Panc1 (cell line): ENCODE measurements around the gene PXDN. TPM values are rescaled to one million over a fixed set of nuclear protein-coding genes. Genes with fewer than 3 reads are reported as not detected.

Experiments used
- ATAC-seq: fragments of 200-7000 bp; cut with Tn5 transposase; 2 replicates; pipeline ENCODE4 v1.9.1; 2020; ENCODE audit warnings: mild to moderate bottlenecking, moderate library complexity
- BruUV-seq: library from RNA; stranded (reverse); fragments of 400-500 nt; replicated peaks from 2 replicates; lab custom pipeline; 2021; lab: Mats Ljungman, UMichigan
- CTCF ChIA-PET: fragments of 300-600 bp; sonication (Branson Sonifier 250); formaldehyde crosslinking; loops from one replicate; lab custom pipeline; 2022; ENCODE audit warnings: antibody characterized with exemption; lab: Charles Lee
- POLR2A ChIA-PET: fragments of 300-600 bp; sonication (Branson Sonifier 250); formaldehyde crosslinking; loops from one replicate; lab custom pipeline; 2022; ENCODE audit warnings: antibody characterized with exemption; lab: Charles Lee
- DNase-seq: peaks from one replicate; pipeline ENCODE4 v3.0.0-alpha.2; 2010; ENCODE audit warnings: low read depth, low spot score
- H3K27ac ChIP-seq: 2 replicates; pipeline ENCODE4 v1.5.1; 2011; ENCODE audit warnings: mild to moderate bottlenecking, low read length, inconsistent platforms
- H3K27me3 ChIP-seq: fragments of 200-500 bp; sonication (Bioruptor generic); 2 replicates; pipeline ENCODE4 v1.6.0; 2014; ENCODE audit warnings: low read length, inconsistent platforms; ENCODE audit not compliant: control insufficient read depth, insufficient read depth
- H3K36me3 ChIP-seq: fragments of 200-500 bp; sonication (Bioruptor generic); 2 replicates; pipeline ENCODE4 v1.5.1; 2014; ENCODE audit warnings: inconsistent platforms, mild to moderate bottlenecking, low read length, moderate library complexity; ENCODE audit not compliant: control insufficient read depth, insufficient read depth
- H3K4me1 ChIP-seq: 2 replicates; pipeline ENCODE4 v1.5.1; 2011; ENCODE audit warnings: inconsistent platforms, mild to moderate bottlenecking, low read length, moderate library complexity; ENCODE audit not compliant: control insufficient read depth, insufficient read depth
- H3K4me3 ChIP-seq, 2 experiments: 2 replicates each; pipeline ENCODE4 v1.5.1; 2011 to 2012; ENCODE audit warnings: low read depth in 2 of 2, low read length in 2 of 2, mild to moderate bottlenecking in 2 of 2, inconsistent platforms in 1 of 2, moderate library complexity in 1 of 2
- H3K9me3 ChIP-seq: fragments of 200-500 bp; sonication (Bioruptor generic); 2 replicates; pipeline ENCODE4 v1.5.1; 2014; ENCODE audit warnings: low read depth, mild to moderate bottlenecking, inconsistent platforms, low read length, moderate library complexity; ENCODE audit not compliant: control insufficient read depth, insufficient read depth
- CTCF ChIP-seq: fragments of 450-650 bp; IDR thresholded peaks from 2 replicates; pipeline ENCODE4 v1.5.1; 2017; ENCODE audit warnings: mild to moderate bottlenecking
- POLR2AphosphoS5 ChIP-seq: IDR thresholded peaks from 2 replicates; pipeline ENCODE4 v1.6.1; 2012; ENCODE audit warnings: mild to moderate bottlenecking, low read depth, low read length, moderate library complexity
- SIN3A ChIP-seq: IDR thresholded peaks from 2 replicates; pipeline ENCODE4 v1.6.1; 2012; ENCODE audit warnings: low read depth, mild to moderate bottlenecking, low read length, moderate library complexity, borderline replicate concordance; ENCODE audit not compliant: insufficient read depth
- TCF7L2 ChIP-seq: IDR thresholded peaks from 2 replicates; pipeline ENCODE4 v1.6.1; 2011; ENCODE audit warnings: mild to moderate bottlenecking, low read depth, low read length, inconsistent platforms
- in situ Hi-C: cut with HindIII; loops from 2 replicates; pipeline ENCODE4 v1.10.0; 2016; ENCODE audit warnings: low sequenced_read_pairs, low pct_unique_long_range_greater_than_20kb
- intact Hi-C: fragments of 100-400 bp; cut with micrococcal nuclease; formaldehyde crosslinking; loops from one replicate; pipeline ENCODE4 v1.10.0; 2022; ENCODE audit not compliant: unreplicated experiment
- total RNA-seq: library from RNA; stranded (reverse); gene quantifications from one replicate; pipeline ENCODE4 v1.2.1, GENCODE V29; 2021; ENCODE audit not compliant: unreplicated experiment
- TF ChIP-seq, protein P1 (sequence below), 2 experiments: IDR thresholded peaks; 2 replicates each; pipeline ENCODE4 v1.6.1; 2011 to 2012; ENCODE audit warnings: low read depth in 2 of 2, control low read depth in 1 of 2, low read length in 1 of 2, mild to moderate bottlenecking in 1 of 2, moderate library complexity in 1 of 2; ENCODE audit not compliant: insufficient read depth in 1 of 2

PXDN gene
- total RNA-seq, 1 experiment from 2014 or later, result 2.5 TPM

DNA sequence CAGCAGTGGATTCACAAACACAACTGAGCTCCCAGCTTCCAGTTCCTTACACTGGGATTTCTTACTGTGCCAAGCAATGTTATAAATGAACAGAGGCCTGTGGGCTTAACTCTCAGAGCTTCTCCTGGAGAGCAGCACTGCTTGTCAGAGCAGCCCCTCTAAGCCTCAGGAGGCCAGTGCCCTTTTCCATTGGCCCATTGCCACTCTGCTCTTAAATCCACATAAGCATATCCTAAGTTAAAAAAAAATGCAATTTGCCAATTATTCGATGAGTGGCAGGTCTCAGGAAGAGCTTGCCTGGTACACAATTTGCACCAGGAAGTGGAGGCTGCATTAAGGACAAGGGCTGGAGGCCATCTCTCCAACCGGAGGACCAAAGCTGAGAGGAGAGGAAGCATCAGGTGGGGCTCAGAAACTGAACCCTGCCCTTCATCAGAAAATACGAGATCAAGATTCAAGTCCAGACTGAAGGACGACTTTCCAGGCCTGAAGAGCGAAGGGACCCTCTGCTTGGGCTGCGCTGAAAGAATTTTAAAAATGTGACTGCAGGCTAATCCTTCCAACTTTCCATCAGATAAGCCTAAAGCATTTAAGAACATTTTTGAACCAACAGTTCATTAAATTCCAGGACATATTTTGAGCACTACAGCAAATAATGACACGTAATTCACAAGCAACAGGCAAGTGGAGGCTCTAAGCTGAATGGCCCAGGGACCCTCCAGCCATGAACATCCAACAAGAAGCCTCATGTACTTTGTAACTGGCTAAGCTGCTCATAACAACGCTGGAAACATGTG, 28.4 kb upstream of the PXDN start:
- no peaks in the 10 kb centered on the region for H3K27me3 ChIP-seq
- H3K4me1 ChIP-seq, result peaks cover 6% of the 10 kb centered on the region; the same call in 1 of the 2 replicates
- BruUV-seq, result no TSS peak
- H3K4me3 ChIP-seq, result no peak overlapping the region
- DNase-seq (no peak), ATAC-seq (no peak)
- CTCF ChIA-PET, result no interaction called here
- intact Hi-C loops, result no loop called here
- POLR2A ChIA-PET, result interaction anchor here (0.6 kb wide), 1 partner anchor 57 kb away, joined by 3 read pairs; no protein-coding TSS in a partner anchor
- in situ Hi-C loops, result no loop called here
- no peak for TF ChIP-seq CTCF
- H3K27ac ChIP-seq, result peak overlapping the region; percentile 82; the same call in 1 of the 2 replicates
- H3K36me3 ChIP-seq, result no peaks in the 10 kb centered on the region
- H3K9me3 ChIP-seq, result no peaks in the 10 kb centered on the region

DNA sequence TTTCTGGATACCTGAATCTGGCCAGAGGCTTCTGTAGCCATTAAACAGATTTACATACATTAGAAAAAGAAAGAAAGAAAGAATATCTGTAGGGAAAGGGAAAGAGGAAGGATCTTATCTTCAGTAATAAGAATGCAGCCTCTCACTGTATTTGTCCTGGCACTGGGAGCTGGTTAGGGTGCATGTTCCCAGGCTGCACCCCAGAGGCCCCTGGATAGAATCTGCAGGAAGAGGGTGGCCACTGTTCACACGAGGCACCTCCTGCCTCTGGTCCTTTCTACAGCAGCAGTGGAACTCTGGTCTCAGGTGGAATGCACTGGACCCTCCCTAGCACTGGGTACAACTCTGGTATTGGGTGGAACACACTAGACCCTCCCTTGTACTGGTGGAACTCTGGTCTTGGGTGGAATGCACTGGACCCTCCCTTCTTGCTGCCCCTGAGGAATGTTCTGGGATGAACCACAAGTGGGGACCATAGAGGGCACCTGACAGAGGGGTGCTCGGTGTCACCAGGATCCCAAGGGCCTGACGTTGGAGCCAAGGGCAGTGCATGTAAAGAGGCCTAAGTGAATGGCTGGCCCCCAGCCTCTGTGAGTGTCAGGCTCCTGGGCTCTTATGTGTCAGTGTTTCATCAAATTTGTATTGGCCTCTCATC, 27.4 kb upstream of the PXDN start:
- POLR2A ChIA-PET, result no interaction called here
- TF ChIP-seq POLR2AphosphoS5, result no peak
- no peak for TF ChIP-seq TCF7L2
- TF ChIP-seq, protein P1, sequence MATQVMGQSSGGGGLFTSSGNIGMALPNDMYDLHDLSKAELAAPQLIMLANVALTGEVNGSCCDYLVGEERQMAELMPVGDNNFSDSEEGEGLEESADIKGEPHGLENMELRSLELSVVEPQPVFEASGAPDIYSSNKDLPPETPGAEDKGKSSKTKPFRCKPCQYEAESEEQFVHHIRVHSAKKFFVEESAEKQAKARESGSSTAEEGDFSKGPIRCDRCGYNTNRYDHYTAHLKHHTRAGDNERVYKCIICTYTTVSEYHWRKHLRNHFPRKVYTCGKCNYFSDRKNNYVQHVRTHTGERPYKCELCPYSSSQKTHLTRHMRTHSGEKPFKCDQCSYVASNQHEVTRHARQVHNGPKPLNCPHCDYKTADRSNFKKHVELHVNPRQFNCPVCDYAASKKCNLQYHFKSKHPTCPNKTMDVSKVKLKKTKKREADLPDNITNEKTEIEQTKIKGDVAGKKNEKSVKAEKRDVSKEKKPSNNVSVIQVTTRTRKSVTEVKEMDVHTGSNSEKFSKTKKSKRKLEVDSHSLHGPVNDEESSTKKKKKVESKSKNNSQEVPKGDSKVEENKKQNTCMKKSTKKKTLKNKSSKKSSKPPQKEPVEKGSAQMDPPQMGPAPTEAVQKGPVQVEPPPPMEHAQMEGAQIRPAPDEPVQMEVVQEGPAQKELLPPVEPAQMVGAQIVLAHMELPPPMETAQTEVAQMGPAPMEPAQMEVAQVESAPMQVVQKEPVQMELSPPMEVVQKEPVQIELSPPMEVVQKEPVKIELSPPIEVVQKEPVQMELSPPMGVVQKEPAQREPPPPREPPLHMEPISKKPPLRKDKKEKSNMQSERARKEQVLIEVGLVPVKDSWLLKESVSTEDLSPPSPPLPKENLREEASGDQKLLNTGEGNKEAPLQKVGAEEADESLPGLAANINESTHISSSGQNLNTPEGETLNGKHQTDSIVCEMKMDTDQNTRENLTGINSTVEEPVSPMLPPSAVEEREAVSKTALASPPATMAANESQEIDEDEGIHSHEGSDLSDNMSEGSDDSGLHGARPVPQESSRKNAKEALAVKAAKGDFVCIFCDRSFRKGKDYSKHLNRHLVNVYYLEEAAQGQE (IDR thresholded peaks at IDR 0.05; ENCODE audit: insufficient read depth in 1 of 2, low read depth in 2 of 2, low read length in 1 of 2), result no peak
- no peak for TF ChIP-seq CTCF
- TF ChIP-seq SIN3A, result no peak

More for the DNA sequence above, 27.4 kb upstream of the PXDN start:
- H3K9me3 ChIP-seq, result no peaks in the 10 kb centered on the region
- no peak overlapping the region for H3K4me3 ChIP-seq
- ATAC-seq (no peak), DNase-seq (no peak)
- in situ Hi-C loops (no loop called here), intact Hi-C loops (no loop called here)
- CTCF ChIA-PET, result no interaction called here
- no TSS peak for BruUV-seq
- peaks cover 15% of the 10 kb centered on the region for H3K4me1 ChIP-seq
- H3K36me3 ChIP-seq, result no peaks in the 10 kb centered on the region
- H3K27ac ChIP-seq, result peak overlapping the region; percentile 82
- H3K27me3 ChIP-seq, result no peaks in the 10 kb centered on the region
